Measurements from ENCODE around the gene PTPRT. TPM values are rescaled to one million over a fixed set of nuclear protein-coding genes. Genes with fewer than 3 reads are reported as not detected.

PTPRT gene
- total RNA-seq, 1 donor from 2014 or later: not detected

DNA sequence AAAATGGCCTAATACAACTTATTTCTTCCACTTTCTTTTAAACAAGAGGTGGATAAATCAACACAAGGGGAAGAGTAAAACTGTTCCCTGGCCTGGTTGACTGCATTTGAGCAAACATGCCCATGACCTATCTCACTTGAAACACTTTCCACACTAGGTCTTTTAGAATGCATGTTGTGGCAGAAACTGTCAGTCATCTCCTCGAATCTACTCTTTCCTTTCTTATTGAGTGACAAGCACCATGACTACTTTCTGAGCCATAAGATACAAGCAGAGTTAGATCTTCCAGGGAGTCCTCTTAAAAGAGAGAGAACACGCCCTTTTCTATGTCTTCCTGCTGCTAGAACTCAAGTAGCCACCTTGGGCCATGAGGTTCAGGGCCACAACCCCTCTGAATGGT, 66.5 kb downstream of the PTPRT start:
- no peak for DNase-seq (ENCODE audit: low read depth, low spot score)

GRCh38 chr20:43119720-43120119, 70.0 kb downstream of the PTPRT start:
- no peak for DNase-seq (ENCODE audit: low read depth, low spot score)

GRCh38 chr20:43102394-43102793, 87.3 kb downstream of the PTPRT start:
- DNase-seq (ENCODE audit: low read depth, low spot score): no peak

DNA sequence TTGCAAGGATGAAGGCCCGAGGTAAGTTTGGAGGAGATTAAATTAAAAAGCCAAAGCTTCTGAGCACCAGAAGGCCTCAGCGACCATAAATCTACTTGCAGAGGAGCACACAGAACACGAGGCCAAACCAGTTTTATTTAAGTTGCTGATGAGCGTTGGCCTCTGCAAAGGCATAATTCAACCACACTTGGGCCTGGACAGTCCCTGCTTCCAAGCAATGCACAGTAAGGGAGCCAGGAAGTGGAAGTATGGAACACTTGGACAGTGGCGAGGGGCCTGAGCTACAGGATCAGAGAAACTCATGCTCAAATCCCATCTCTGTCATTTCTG, 92.8 kb downstream of the PTPRT start:
- no peak for DNase-seq (ENCODE audit: low read depth, low spot score)

DNA sequence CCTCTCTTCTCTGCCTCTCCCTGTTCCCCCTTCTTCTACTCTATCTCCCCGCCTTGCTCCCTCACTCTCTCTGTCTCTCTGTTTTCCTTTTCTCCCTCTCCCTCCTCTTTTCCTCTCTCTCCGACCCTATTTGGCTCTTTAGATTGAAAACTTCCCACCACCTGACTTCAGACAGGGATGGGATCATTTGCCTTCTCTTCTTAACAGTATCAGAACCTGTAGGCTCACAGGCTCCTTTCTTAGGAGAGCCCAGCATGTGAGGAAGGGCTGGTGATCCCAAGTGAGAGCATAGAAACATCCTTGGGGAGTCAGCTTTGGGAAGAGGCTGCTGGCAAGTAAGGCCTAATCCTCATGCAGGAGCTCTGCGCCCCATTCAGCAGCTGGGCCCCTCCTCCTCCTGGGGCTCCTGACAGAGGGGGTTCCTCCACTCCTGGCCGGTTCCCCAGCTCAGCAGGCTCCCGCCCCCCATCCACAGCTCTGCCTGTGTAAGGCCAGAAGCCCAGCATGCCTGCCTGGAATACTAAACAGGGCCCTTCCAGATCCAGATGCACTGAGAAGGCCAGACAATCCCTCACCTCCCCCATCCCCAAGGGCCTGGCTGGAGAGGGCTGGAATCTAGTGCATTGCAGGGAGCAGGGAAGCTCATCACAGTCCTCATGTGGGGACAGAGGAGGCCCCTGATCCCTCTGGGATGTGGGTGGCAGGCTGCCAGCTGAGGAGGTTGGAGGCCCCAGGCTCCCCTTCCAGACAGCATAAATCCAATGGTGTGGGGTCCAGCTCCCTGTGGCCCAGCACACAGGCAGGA, 93.4 kb downstream of the PTPRT start:
- DNase-seq (ENCODE audit: low read depth, low spot score): no peak

DNA sequence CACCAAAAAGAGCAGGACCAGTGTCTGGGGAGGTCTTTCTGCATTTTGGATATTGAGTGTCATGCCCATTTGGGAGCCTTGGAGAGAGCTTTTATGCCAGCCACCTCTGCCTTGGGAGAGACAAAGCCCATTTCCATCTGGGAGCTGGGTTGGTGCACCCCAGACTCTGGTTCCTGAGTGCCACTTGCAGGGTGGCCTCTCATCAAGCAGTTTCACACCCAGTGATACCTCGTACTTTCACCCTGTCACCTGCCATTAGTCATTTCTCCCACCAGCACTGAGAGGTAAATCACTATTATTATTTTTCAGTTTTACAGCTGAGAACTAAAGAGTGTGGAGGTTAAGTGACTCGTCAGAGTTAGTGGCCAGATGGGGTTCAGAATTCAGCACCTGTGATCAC, 94.7 kb downstream of the PTPRT start:
- no peak for DNase-seq (ENCODE audit: low read depth, low spot score)

GRCh38 chr20:43092386-43093088, 97.2 kb downstream of the PTPRT start:
- DNase-seq (ENCODE audit: low read depth, low spot score): no peak

DNA sequence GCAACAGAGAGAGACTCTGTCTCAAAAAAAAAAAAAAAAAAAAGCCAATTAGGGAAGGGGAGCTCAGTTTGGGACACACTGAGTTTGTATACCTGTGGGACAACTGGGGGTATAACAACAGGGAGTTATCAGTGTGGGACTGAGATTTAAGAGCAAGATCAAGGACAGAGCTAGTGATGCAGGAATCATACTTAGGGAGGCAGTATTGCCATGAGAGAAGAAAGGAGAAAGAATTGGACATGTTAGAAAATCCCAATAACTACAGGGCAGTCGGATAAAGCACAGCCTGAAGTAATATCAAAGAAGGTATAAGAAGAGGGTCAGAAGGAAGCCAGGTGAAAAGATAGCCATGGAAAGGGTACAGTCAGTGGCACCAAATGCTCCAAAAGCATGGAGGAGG, 121.2 kb downstream of the PTPRT start:
- DNase-seq (ENCODE audit: low read depth, low spot score): no peak

DNA sequence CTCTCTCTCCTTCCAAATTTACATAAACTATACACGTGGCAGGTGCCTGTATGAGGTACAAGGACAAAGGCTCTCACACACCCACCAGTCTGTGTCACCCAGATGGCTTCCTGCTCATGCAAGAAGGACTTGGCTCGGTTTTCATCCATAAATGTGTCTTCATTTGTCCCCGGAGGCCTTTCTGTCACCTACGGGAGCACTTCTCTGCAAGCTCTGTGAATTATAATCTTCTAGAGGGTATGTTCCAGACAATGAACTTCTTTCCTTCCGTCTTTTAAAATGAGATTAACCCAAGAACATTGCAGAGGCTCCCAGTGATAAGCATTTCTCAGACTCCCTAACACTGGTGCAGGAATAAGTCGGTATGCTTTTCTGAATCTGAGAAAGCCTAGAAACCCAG, 123.6 kb downstream of the PTPRT start:
- DNase-seq (ENCODE audit: low read depth, low spot score): no peak

GRCh38 chr20:43065299-43065698, 124.4 kb downstream of the PTPRT start:
- DNase-seq (ENCODE audit: low read depth, low spot score): no peak

GRCh38 chr20:43058077-43058476, 131.6 kb downstream of the PTPRT start:
- DNase-seq (ENCODE audit: low read depth, low spot score): no peak

- DNase-seq (ENCODE audit: low read depth, low spot score): no peak
These were observed 132.4 kb downstream of the PTPRT start for GRCh38 chr20:43057317-43057716.

DNA sequence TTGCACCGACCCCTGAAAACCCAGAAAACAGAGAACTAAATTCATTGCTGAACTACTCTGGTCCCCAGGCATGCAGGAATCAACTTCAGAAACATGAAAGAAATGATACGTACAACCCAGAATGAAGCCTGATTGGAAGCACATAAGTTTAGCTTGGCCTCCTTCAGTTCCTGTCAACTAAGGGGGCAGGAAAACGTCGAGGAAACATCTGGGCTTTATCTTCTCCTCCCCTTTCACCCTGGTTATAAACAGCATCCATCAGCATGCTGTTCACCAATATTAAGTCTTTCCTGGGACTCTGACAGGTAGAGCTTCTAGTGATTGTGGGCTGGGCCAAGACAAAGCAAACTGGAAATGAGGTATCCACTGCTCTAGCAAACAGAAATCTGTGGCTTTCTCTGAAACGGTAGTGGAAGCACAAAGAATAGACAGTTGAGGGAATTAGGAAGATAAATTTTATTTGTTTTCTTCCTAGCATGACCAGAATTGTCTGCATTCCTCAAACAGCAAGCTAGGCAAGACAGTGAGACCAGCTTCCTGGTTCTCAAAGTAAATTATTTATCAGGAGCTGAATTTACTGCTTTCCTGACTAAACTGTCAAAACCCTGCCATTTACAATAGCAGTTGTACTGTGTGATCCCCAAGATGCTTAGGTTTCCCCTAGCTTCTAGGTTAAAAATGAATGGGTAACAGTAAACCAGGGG, 134.4 kb downstream of the PTPRT start:
- no peak for DNase-seq (ENCODE audit: low read depth, low spot score)

DNA sequence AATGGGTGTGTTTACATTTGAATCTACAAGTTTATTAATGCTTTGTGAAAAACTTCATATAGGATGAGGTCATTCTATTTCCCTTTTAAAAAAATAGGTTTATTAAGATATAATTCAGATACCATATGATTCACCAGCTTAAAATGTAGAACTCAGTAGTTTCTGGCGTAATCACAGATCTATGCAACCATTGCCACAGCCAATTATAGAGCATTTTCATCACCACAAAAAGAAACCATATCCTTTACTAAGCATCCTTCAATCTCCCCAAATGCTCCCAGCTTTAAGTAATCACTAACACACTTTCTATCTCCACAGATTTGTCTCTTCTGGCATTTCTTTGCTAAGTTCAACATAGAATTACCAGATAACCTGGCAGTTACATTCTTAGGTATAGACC, 137.2 kb downstream of the PTPRT start:
- no peak for DNase-seq (ENCODE audit: low read depth, low spot score)

DNA sequence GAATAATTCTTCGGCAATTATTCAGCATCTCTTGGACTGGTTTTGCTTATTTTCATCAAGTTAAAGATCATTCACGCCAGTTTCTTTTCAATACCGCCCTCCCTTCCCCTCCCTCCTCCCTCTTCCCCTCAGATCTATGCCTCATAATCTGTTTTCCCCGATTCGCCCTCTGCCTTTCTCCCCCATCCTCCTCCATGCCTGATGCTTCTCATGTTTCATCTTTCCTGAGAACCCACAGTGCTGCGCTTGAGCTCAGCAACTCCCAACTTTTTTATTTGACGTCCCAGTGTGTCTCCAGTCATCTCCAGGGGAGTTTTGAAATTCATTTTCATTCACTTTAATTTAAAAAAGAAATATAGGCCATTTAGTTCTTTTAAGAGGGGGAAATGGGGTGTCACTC, 142.7 kb downstream of the PTPRT start:
- no peak for DNase-seq (ENCODE audit: low read depth, low spot score)

- DNase-seq (ENCODE audit: low read depth, low spot score): no peak
These were observed 145.8 kb downstream of the PTPRT start for GRCh38 chr20:43043887-43044286.

GRCh38 chr20:43040427-43040826, 149.3 kb downstream of the PTPRT start:
- no peak for DNase-seq (ENCODE audit: low read depth, low spot score)

- no peak for DNase-seq (ENCODE audit: low read depth, low spot score)
These were observed 151.9 kb downstream of the PTPRT start for GRCh38 chr20:43037605-43038309.

GRCh38 chr20:43034981-43035724, 154.6 kb downstream of the PTPRT start:
- no peak for DNase-seq (ENCODE audit: low read depth, low spot score)

GRCh38 chr20:43032459-43032858, 157.2 kb downstream of the PTPRT start:
- no peak for DNase-seq (ENCODE audit: low read depth, low spot score)

- no peak for DNase-seq (ENCODE audit: low read depth, low spot score)
These were observed 160.5 kb downstream of the PTPRT start for GRCh38 chr20:43029176-43029575.

Data from pulmonary artery endothelial cell (primary cell).